Measurements from ENCODE around the gene LPCAT1. TPM values are rescaled to one million over a fixed set of nuclear protein-coding genes. Genes with fewer than 3 reads are reported as not detected.

LPCAT1 gene
- total RNA-seq, 2 donors from 2014 or later: 78.5 to 124 TPM

- Histone ChIP-seq H3K9ac (ENCODE audit: extremely low read depth, low read length, poor library complexity, severe bottlenecking) (no peak overlapping the region), H3K9me3 (ENCODE audit: control insufficient read depth, low read length) (no peaks in the 10 kb centered on the region), H3K27ac (ENCODE audit: low read depth, low read length) (no peak overlapping the region), H3K4me3 (ENCODE audit: low read length) (no peak overlapping the region), H3K36me3 (ENCODE audit: control insufficient read depth, insufficient read depth, low read length) (peaks cover 39% of the 10 kb centered on the region), H3K4me1 (ENCODE audit: control insufficient read depth, insufficient read depth, low read length) (no peaks in the 10 kb centered on the region), H3K27me3 (ENCODE audit: control insufficient read depth, insufficient read depth, low read length, poor library complexity, severe bottlenecking) (no peaks in the 10 kb centered on the region)
- TF ChIP-seq, protein P1, sequence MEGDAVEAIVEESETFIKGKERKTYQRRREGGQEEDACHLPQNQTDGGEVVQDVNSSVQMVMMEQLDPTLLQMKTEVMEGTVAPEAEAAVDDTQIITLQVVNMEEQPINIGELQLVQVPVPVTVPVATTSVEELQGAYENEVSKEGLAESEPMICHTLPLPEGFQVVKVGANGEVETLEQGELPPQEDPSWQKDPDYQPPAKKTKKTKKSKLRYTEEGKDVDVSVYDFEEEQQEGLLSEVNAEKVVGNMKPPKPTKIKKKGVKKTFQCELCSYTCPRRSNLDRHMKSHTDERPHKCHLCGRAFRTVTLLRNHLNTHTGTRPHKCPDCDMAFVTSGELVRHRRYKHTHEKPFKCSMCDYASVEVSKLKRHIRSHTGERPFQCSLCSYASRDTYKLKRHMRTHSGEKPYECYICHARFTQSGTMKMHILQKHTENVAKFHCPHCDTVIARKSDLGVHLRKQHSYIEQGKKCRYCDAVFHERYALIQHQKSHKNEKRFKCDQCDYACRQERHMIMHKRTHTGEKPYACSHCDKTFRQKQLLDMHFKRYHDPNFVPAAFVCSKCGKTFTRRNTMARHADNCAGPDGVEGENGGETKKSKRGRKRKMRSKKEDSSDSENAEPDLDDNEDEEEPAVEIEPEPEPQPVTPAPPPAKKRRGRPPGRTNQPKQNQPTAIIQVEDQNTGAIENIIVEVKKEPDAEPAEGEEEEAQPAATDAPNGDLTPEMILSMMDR (conservative IDR thresholded peaks at IDR 0.05): no peak
- H3K9me3 Mint-ChIP-seq: no peaks in the 10 kb centered on the region
- H3K27ac Mint-ChIP-seq: peak overlapping the region; percentile 26
- H3K4me3 Mint-ChIP-seq: no peak overlapping the region
- peaks cover 49% of the 10 kb centered on the region for H3K36me3 Mint-ChIP-seq (ENCODE audit: low read depth)
- 94% methylated on average over 11 to 14 of the region's 14 CpGs for WGBS, 2 experiments (ENCODE audit: insufficient coverage in 1 of 2, insufficient read length in 1 of 2)
- no peaks in the 10 kb centered on the region for H3K27me3 Mint-ChIP-seq (ENCODE audit: insufficient read depth)
- no peaks in the 10 kb centered on the region for H3K4me1 Mint-ChIP-seq
- DNase-seq: no peak
Observed at GRCh38 chr5:1488882-1489680, 34.7 kb downstream of the LPCAT1 start.

- no peak for DNase-seq
- TF ChIP-seq, protein P1 (conservative IDR thresholded peaks at IDR 0.05): no peak
- no peaks in the 10 kb centered on the region for H3K27me3 Mint-ChIP-seq (ENCODE audit: insufficient read depth)
- H3K27ac Mint-ChIP-seq: no peak overlapping the region
- peaks cover 44% of the 10 kb centered on the region for H3K36me3 Mint-ChIP-seq (ENCODE audit: low read depth)
- 95 to 97% methylated on average over 22 to 27 of the region's 27 CpGs for WGBS, 2 experiments (ENCODE audit: insufficient coverage in 1 of 2, insufficient read length in 1 of 2)
- Histone ChIP-seq H3K27me3 (ENCODE audit: control insufficient read depth, insufficient read depth, low read length, poor library complexity, severe bottlenecking) (no peaks in the 10 kb centered on the region), H3K4me3 (ENCODE audit: low read length) (no peak overlapping the region), H3K36me3 (ENCODE audit: control insufficient read depth, insufficient read depth, low read length) (peaks cover 32% of the 10 kb centered on the region), H3K9ac (ENCODE audit: extremely low read depth, low read length, poor library complexity, severe bottlenecking) (no peak overlapping the region), H3K27ac (ENCODE audit: low read depth, low read length) (no peak overlapping the region), H3K4me1 (ENCODE audit: control insufficient read depth, insufficient read depth, low read length) (no peaks in the 10 kb centered on the region), H3K9me3 (ENCODE audit: control insufficient read depth, low read length) (no peaks in the 10 kb centered on the region)
- no peaks in the 10 kb centered on the region for H3K4me1 Mint-ChIP-seq
- no peaks in the 10 kb centered on the region for H3K9me3 Mint-ChIP-seq
- no peak overlapping the region for H3K4me3 Mint-ChIP-seq
Observed at GRCh38 chr5:1487079-1487764, 36.5 kb downstream of the LPCAT1 start.

DNA sequence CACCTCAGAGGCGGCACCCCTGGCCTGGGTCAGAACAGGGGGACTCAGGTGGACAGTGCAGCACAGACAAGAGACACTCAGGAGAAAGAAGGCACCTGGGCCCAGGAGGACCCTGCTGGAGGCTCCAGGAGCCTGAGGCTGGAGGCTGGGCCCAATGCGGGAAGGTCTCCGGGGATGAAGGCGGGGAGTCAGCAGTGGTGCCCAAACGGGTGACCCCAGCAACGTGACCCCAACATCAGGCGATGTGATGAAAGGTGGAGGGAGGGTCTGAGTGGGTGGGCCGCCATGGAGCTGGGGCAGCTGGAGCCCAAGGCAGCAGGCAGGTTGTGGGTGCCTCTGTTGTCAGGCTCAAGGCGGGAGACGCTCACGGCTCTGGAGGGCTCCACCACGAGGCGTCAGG is 37.5 kb downstream of the LPCAT1 start:
- Mint-ChIP-seq H3K9me3 (no peaks in the 10 kb centered on the region), H3K27ac (no peak overlapping the region), H3K27me3 (ENCODE audit: insufficient read depth) (no peaks in the 10 kb centered on the region), H3K4me3 (no peak overlapping the region), H3K4me1 (no peaks in the 10 kb centered on the region), H3K36me3 (ENCODE audit: low read depth) (peaks cover 39% of the 10 kb centered on the region)
- 92 to 97% methylated on average over 8 to 13 of the region's 13 CpGs for WGBS, 2 experiments (ENCODE audit: insufficient coverage in 1 of 2, insufficient read length in 1 of 2)
- Histone ChIP-seq H3K9me3 (ENCODE audit: control insufficient read depth, low read length) (no peaks in the 10 kb centered on the region), H3K9ac (ENCODE audit: extremely low read depth, low read length, poor library complexity, severe bottlenecking) (no peak overlapping the region), H3K27ac (ENCODE audit: low read depth, low read length) (no peak overlapping the region), H3K4me1 (ENCODE audit: control insufficient read depth, insufficient read depth, low read length) (no peaks in the 10 kb centered on the region), H3K36me3 (ENCODE audit: control insufficient read depth, insufficient read depth, low read length) (peaks cover 22% of the 10 kb centered on the region), H3K4me3 (ENCODE audit: low read length) (no peak overlapping the region), H3K27me3 (ENCODE audit: control insufficient read depth, insufficient read depth, low read length, poor library complexity, severe bottlenecking) (no peaks in the 10 kb centered on the region)
- DNase-seq: no peak
- TF ChIP-seq, protein P1 (conservative IDR thresholded peaks at IDR 0.05): no peak

All from endodermal cell (in vitro differentiated cells).